AG04450 (cell line): ENCODE results near the gene ARHGAP32. TPM values are rescaled to one million over a fixed set of nuclear protein-coding genes. Genes with fewer than 3 reads are reported as not detected.

Experiments used
- CTCF ChIA-PET: fragments of 300-600, 350-600 bp; formaldehyde crosslinking; extraction: SDS; loops from one replicate; lab custom pipeline; 2022; ENCODE audit warnings: antibody characterized with exemption, inconsistent platforms; lab: Charles Lee
- POLR2A ChIA-PET: fragments of 350-600 bp; formaldehyde crosslinking; extraction: SDS; loops from one replicate; lab custom pipeline; 2021; ENCODE audit warnings: antibody characterized with exemption, inconsistent platforms; lab: Yijun Ruan, JAX
- DNase-seq: peaks from one replicate; pipeline ENCODE4 v3.0.0-alpha.2; 2011; ENCODE audit warnings: low read depth, low spot score
- H3K27ac ChIP-seq: one replicate; pipeline ENCODE4 v1.5.1; 2012; ENCODE audit warnings: low read depth, low read length, control low read depth
- H3K27me3 ChIP-seq: one replicate; pipeline ENCODE4 v1.6.0; 2012; ENCODE audit warnings: low read length; ENCODE audit not compliant: control insufficient read depth, insufficient read depth
- H3K4me3 ChIP-seq: 2 replicates; pipeline ENCODE4 v1.5.1; 2011; ENCODE audit warnings: mild to moderate bottlenecking, low read depth, low read length, control low read depth
- H3K9me3 ChIP-seq: 2 replicates; pipeline ENCODE4 v1.5.1; 2012; ENCODE audit warnings: low read length; ENCODE audit not compliant: control insufficient read depth, insufficient read depth
- CTCF ChIP-seq: IDR thresholded peaks from 2 replicates; pipeline ENCODE4 v1.5.1; 2011; ENCODE audit warnings: low read depth, low read length, control low read depth, inconsistent platforms
- polyA plus RNA-seq: library from polyadenylated mRNA; depleted of rRNA; stranded (reverse); fragments of >200 nt; gene quantifications from 2 replicates; pipeline ENCODE4 v1.2.3, GENCODE V29; 2011

The ARHGAP32 gene
- polyA plus RNA-seq, 1 experiment = 7.5 TPM

GRCh38 chr11:128985880-128986279, 206.2 kb downstream of the ARHGAP32 start:
- no peak for TF ChIP-seq CTCF
- POLR2A ChIA-PET = no interaction called here
- no peak for DNase-seq
- H3K27ac ChIP-seq = no peak overlapping the region
- CTCF ChIA-PET = interaction anchor here (1.0 to 1.8 kb wide), 3 partner anchors 29 to 102 kb away, joined by 3 to 6 read pairs (median 3); no protein-coding TSS in a partner anchor
- no peak overlapping the region for H3K4me3 ChIP-seq
- H3K9me3 ChIP-seq = no peaks in the 10 kb centered on the region
- H3K27me3 ChIP-seq = no peaks in the 10 kb centered on the region

DNA sequence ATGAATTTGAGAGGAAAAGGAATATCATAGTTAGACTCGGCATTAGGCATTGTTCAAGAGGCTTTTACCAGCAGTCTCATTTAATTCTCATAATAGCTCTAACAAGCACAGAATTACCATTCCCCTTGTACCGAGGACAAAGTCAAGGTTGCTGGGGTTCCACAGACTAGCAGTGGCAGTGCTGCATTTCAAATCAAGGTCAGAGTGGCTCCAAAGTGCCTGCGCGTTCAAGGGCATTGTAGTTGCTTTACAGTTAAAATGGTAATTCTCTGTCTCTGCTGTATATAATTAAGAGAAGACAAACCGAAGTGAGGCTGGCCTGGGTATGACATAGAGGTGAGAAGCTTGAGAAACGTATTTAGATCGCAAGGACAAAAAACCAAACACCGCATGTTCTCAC, 209.1 kb downstream of the ARHGAP32 start:
- Histone ChIP-seq H3K4me3 (no peak overlapping the region), H3K27ac (no peak overlapping the region), H3K9me3 (no peaks in the 10 kb centered on the region), H3K27me3 (no peaks in the 10 kb centered on the region)
- TF ChIP-seq CTCF = no peak
- ChIA-PET POLR2A (no interaction called here), CTCF (no interaction called here)
- no peak for DNase-seq

GRCh38 chr11:128981254-128981653, 210.9 kb downstream of the ARHGAP32 start:
- no peak overlapping the region for H3K27ac ChIP-seq
- DNase-seq = no peak
- H3K27me3 ChIP-seq = no peaks in the 10 kb centered on the region
- no peaks in the 10 kb centered on the region for H3K9me3 ChIP-seq
- TF ChIP-seq CTCF = no peak
- H3K4me3 ChIP-seq = no peak overlapping the region
- ChIA-PET CTCF (interaction anchor here (0.7 kb wide), 1 partner anchor 154 kb away, joined by 3 read pairs; no protein-coding TSS in a partner anchor), POLR2A (no interaction called here)

DNA sequence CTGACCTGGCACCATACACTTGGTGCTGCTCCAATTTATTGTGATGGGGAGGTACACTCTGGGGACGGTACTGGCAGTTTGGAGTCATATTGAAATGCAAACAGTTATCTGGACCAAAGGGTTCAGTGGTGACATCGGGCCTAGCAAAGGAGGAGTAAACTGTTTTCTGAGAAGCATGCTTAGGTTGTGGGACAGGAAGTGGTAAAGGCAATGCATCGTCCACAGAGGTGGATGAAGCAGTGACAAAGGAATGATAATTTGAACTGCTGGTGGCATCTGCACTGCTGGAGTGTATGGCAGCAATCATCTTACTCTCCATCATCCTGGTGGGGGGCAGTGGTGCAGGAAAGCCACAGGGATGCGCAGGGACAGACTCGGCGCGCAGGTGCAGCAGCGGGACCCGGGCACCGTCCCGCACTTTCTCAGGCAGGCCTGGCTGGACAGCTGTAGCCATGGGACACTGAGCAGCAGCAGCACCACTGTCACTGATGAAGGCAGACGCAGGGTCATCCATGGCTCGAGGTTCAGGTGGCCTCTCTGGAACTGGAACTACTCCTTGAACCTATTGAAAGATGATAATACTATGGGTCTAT, 221.4 kb downstream of the ARHGAP32 start:
- CTCF ChIA-PET = interaction anchor here (1.1 kb wide), 1 partner anchor 110 kb away, joined by 3 read pairs; no protein-coding TSS in a partner anchor
- POLR2A ChIA-PET = no interaction called here
- H3K4me3 ChIP-seq = no peak overlapping the region
- no peaks in the 10 kb centered on the region for H3K9me3 ChIP-seq
- DNase-seq = no peak
- no peak for TF ChIP-seq CTCF
- no peaks in the 10 kb centered on the region for H3K27me3 ChIP-seq
- H3K27ac ChIP-seq = no peak overlapping the region

DNA sequence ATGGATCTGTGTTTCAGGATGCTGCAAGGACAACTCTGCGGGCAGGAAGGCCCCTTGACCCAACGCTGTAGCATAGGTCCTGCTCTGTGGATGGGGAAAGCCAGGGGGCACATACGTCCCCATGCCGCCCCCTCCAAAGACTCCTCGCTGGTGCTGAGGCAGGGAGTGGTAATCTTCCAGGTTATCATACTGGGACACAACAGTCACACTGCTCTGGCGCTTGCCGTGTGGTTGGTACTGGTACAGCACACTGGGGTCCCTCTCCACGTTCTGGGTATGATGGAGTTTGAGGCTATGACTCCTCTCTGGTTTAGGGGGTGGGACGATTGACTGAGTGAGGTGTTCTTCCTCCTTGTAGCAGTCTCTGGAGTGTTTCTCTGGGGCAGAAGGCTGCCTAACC, 223.2 kb downstream of the ARHGAP32 start:
- DNase-seq = no peak
- no peak overlapping the region for H3K27ac ChIP-seq
- no peak for TF ChIP-seq CTCF
- H3K9me3 ChIP-seq = no peaks in the 10 kb centered on the region
- no peak overlapping the region for H3K4me3 ChIP-seq
- H3K27me3 ChIP-seq = no peaks in the 10 kb centered on the region
- POLR2A ChIA-PET = no interaction called here
- CTCF ChIA-PET = no interaction called here
